Right lung (tissue), 5 donors: ENCODE data around the gene SIGLEC11. TPM values are rescaled to one million over a fixed set of nuclear protein-coding genes. Genes with fewer than 3 reads are reported as not detected.

Experiments
- DNase-seq, 2 donors: peaks; one replicate each; pipeline ENCODE4 v3.0.0-alpha.2; 2013
- polyA plus RNA-seq, 5 donors: library from polyadenylated mRNA; unstranded; fragments of 120-200 nt; gene quantifications; one replicate each; pipeline versions ENCODE4 v1.2.1 to v1.2.3, GENCODE V29; 2013; ENCODE audit warnings: inconsistent platforms in 1 of 5, low replicate concordance in 1 of 5; ENCODE audit not compliant: insufficient read length in 5 of 5, insufficient read depth in 1 of 5

SIGLEC11 gene
- polyA plus RNA-seq, 5 donors = 0.23 to 0.97 (median 0.52) TPM

DNA sequence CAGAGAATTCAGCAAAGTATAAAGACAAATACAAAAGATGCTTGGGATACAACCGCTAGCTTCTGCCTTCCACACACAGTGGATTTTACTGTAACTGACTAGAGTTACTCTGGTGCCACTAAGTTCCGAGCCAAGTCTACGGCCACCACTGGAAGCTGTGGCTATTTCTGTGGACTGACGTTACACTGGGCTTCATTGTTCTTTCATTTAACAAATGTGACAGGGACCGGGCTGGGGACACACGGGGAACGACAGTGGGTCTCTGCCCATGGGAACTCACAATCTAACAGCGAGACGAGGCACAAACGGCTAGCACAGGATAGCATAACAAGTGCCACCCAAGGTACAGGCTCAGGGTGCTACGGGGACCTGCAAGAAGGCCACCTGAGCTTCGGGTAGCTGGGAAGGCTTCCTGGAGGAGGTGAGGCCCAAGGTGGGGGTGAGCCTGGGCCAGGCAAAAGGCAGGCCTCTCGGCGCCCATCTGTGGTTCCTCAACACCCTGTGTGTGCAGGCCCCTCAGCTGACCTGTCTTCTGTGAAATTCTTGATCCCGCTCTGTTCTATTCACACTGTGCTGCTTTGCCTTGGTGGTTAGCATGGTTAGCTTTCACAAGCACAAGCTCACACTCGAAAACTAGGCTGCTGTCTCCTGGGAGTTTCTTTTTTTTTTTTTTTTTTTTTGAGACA, 54.0 kb downstream of the SIGLEC11 start:
- DNase-seq = no peak

DNA sequence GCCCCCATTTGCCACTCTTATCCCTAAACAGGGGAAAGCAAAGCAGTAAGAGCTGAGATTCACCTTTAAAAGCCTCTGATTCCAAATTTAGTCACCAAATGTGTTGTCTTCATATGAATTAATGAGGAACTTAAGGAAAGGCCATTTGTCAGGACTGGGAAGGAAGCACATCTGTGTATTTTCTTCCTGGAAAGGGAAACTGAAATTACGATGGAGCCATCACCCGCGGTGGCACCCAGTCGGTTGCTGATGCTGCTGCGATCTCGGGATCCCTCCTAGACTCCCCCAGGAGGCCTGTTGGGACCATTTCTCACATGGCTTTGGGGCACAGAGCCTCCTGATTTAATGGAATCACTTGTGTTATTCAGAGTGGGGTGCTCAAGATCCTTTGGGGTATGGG, 56.8 kb downstream of the SIGLEC11 start:
- no peak for DNase-seq

Other genes with a start within 250 kb of the SIGLEC11 start
- under 1 TPM; 0.16 to 0.36 (median 0.28) TPM for gene TSKS, start 197.9 kb downstream of the SIGLEC11 start, polyA plus RNA-seq
- 10 to 100 TPM; 47.8 to 87.2 (median 57.3) TPM for gene AP2A1, start 194.2 kb downstream of the SIGLEC11 start, polyA plus RNA-seq
- 10 to 100 TPM; 21.6 to 28.9 (median 27.2) TPM for gene FUZ, start 147.9 kb downstream of the SIGLEC11 start, polyA plus RNA-seq
- 10 to 100 TPM; 45.4 to 63.8 (median 54.8) TPM for gene MED25, start 142.9 kb downstream of the SIGLEC11 start, polyA plus RNA-seq
- 100 to 1,000 TPM; 207 to 317 (median 259) TPM for gene PTOV1, start 110.0 kb downstream of the SIGLEC11 start, polyA plus RNA-seq
- 10 to 100 TPM; 54.1 to 76.4 (median 59.0) TPM for gene PNKP, start 93.6 kb downstream of the SIGLEC11 start, polyA plus RNA-seq
- gene AKT1S1, start 83.8 kb downstream of the SIGLEC11 start, polyA plus RNA-seq = 10 to 100 TPM; 26.9 to 49.1 (median 29.9) TPM
- 10 to 100 TPM; 32.2 to 49.5 (median 48.3) TPM for gene TBC1D17, start 83.5 kb downstream of the SIGLEC11 start, polyA plus RNA-seq
- 1 to 10 TPM; 1.0 to 2.1 (median 1.5) TPM for gene IL4I1, start 64.3 kb downstream of the SIGLEC11 start, polyA plus RNA-seq
- gene ATF5, start 32.0 kb downstream of the SIGLEC11 start, polyA plus RNA-seq = 10 to 100 TPM; 20.8 to 38.5 (median 22.9) TPM
- 10 to 100 TPM; 52.9 to 69.1 (median 62.4) TPM for gene NUP62, start 31.7 kb downstream of the SIGLEC11 start, polyA plus RNA-seq
- 10 to 100 TPM; 36.4 to 45.5 (median 42.5) TPM for gene VRK3, start 64.2 kb upstream of the SIGLEC11 start, polyA plus RNA-seq
- gene ZNF473, start 64.8 kb upstream of the SIGLEC11 start, polyA plus RNA-seq = 10 to 100 TPM; 13.2 to 15.7 (median 14.3) TPM
- 1 to 10 TPM in 3 of 5 donors, under 1 TPM in 2; 0.87 to 1.5 (median 1.2) TPM for gene IZUMO2, start 202.1 kb upstream of the SIGLEC11 start, polyA plus RNA-seq
- 10 to 100 TPM; 30.6 to 77.6 (median 45.7) TPM for gene MYH14, start 242.4 kb upstream of the SIGLEC11 start, polyA plus RNA-seq